ENCODE measurements around the gene AP5B1. TPM values are rescaled to one million over a fixed set of nuclear protein-coding genes. Genes with fewer than 3 reads are reported as not detected.

Gene AP5B1
- total and polyA plus RNA-seq, 2 donors from 2014 or later: 6.3 to 18.3 TPM

DNA sequence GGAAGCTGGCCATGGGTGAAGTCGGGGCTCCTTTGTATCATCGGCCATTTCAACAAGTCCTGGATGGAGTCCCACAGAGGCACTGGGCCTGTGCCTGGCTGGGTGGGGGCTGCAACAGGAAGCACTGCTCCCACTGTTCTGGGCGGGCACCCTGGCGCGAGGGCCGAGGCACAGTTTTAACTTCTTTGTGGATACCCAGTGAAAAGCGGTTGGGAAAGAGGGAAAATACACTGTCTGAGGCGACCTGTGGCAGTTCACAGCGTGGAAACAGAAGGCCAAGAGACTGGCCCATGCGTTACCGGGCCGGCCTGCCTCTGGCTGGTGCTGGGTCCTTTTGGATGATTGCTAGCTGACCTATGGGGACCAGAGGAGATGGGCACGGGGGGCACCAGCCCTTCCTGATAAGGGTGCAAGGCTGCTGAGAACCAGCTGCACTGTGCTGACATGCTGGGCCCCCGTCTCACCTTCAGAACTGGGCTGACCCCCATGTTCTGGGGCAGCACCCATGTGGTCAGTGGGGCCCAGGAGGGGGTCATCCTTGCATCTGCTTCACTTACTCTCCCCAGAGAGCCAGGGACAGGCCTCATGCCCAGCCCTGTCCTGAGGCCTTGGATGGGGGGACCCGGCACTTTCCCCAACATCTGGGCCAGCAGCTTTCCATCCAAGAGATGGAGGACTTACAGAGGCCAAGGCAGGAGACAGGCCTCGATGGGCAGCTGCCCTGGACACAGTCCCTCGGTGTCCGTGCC, 10.3 kb upstream of the AP5B1 start:
- intact Hi-C loops (cut with DNase I): no loop called here
- peak overlapping the region; percentile 61 to 82 for H3K27ac ChIP-seq (ENCODE audit: low read depth in 2 of 2, low read length in 2 of 2)
- no peak for FAIRE-seq

DNA sequence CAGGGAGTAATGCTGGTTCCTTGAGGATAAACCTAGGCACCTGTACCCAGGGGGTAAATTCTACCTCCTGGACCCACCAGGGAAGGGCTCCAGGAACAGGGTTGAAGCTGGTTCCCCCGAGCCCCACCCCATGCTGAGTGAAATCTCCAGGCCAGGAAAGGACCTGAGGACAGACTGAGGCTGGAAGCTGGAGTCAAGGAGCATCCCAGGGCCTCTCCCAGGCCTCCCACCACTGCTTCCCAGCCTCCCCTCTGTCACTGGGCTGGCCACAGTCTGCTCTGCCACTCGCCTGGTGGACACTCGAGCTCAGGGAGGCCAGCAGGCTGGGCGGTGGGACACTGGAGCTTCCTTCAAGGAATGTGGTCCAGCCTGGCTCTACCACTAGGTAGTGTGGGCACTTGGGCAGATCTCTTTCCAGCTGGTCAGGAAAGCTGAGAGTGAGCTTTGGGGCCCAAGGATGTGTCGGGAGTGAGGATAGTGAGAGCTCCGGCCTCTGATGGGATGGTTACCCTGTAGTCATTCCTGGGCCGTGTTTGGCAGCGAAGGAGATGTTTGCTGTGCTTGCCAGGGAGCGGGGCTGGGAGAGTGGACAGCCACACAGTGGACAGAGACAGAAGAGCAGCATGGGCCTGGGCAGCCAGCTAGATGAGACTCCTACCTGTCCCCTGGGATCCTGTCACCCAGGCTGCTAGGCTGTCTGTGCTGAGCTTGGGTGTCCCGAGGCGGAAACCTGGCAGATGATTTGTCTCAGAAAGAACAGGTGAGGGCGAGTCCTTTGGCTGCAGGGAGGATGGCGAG, 9.5 kb upstream of the AP5B1 start:
- Histone ChIP-seq H3K4me1 (ENCODE audit: control insufficient read depth in 2 of 3, insufficient read depth in 2 of 3, low read depth in 1 of 3, low read length in 3 of 3) (peaks cover 0 to 61% (median 17%) of the 10 kb centered on the region in 3 donors), H3K9ac (ENCODE audit: low read length in 3 of 3) (no peak overlapping the region), H3K36me3 (ENCODE audit: control insufficient read depth in 2 of 3, insufficient read depth in 3 of 3, low read length in 3 of 3) (peaks cover 0 to 10% (median 5%) of the 10 kb centered on the region in 3 donors), H3K9me3 (ENCODE audit: control insufficient read depth in 2 of 3, insufficient read depth in 1 of 3, low read length in 3 of 3) (no peaks in the 10 kb centered on the region), H3K27ac (ENCODE audit: low read depth in 2 of 2, low read length in 2 of 2) (peak overlapping the region; percentile 61 to 66), H3K4me3 (ENCODE audit: low read length in 3 of 3) (no peak overlapping the region), H3K27me3 (ENCODE audit: control insufficient read depth, insufficient read depth, low read length) (peaks cover 3% of the 10 kb centered on the region)
- FAIRE-seq (no peak), DNase-seq (peak in 2 of 5 donors; percentile 19 to 52)
- intact Hi-C loops (cut with DNase I): no loop called here
- TF ChIP-seq, protein P1, sequence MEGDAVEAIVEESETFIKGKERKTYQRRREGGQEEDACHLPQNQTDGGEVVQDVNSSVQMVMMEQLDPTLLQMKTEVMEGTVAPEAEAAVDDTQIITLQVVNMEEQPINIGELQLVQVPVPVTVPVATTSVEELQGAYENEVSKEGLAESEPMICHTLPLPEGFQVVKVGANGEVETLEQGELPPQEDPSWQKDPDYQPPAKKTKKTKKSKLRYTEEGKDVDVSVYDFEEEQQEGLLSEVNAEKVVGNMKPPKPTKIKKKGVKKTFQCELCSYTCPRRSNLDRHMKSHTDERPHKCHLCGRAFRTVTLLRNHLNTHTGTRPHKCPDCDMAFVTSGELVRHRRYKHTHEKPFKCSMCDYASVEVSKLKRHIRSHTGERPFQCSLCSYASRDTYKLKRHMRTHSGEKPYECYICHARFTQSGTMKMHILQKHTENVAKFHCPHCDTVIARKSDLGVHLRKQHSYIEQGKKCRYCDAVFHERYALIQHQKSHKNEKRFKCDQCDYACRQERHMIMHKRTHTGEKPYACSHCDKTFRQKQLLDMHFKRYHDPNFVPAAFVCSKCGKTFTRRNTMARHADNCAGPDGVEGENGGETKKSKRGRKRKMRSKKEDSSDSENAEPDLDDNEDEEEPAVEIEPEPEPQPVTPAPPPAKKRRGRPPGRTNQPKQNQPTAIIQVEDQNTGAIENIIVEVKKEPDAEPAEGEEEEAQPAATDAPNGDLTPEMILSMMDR (IDR thresholded peaks at IDR 0.05; ENCODE audit: borderline replicate concordance, extremely low read depth, insufficient read depth): no peak

More for the DNA sequence above, 10.3 kb upstream of the AP5B1 start:
- Histone ChIP-seq H3K4me3 (ENCODE audit: low read length in 3 of 3) (no peak overlapping the region), H3K9me3 (ENCODE audit: control insufficient read depth in 2 of 3, insufficient read depth in 1 of 3, low read length in 3 of 3) (no peaks in the 10 kb centered on the region), H3K36me3 (ENCODE audit: control insufficient read depth in 2 of 3, insufficient read depth in 3 of 3, low read length in 3 of 3) (peaks cover 0 to 17% (median 6%) of the 10 kb centered on the region in 3 donors), H3K9ac (ENCODE audit: low read length in 3 of 3) (no peak overlapping the region), H3K4me1 (ENCODE audit: control insufficient read depth in 2 of 3, insufficient read depth in 2 of 3, low read depth in 1 of 3, low read length in 3 of 3) (peaks cover 0 to 64% (median 17%) of the 10 kb centered on the region in 3 donors), H3K27me3 (ENCODE audit: control insufficient read depth, insufficient read depth, low read length) (peaks cover under 1% of the 10 kb centered on the region)
- TF ChIP-seq, protein P1 (IDR thresholded peaks at IDR 0.05; ENCODE audit: borderline replicate concordance, extremely low read depth, insufficient read depth): no peak
- DNase-seq: peak in 1 of 5 donors; percentile 63

DNA sequence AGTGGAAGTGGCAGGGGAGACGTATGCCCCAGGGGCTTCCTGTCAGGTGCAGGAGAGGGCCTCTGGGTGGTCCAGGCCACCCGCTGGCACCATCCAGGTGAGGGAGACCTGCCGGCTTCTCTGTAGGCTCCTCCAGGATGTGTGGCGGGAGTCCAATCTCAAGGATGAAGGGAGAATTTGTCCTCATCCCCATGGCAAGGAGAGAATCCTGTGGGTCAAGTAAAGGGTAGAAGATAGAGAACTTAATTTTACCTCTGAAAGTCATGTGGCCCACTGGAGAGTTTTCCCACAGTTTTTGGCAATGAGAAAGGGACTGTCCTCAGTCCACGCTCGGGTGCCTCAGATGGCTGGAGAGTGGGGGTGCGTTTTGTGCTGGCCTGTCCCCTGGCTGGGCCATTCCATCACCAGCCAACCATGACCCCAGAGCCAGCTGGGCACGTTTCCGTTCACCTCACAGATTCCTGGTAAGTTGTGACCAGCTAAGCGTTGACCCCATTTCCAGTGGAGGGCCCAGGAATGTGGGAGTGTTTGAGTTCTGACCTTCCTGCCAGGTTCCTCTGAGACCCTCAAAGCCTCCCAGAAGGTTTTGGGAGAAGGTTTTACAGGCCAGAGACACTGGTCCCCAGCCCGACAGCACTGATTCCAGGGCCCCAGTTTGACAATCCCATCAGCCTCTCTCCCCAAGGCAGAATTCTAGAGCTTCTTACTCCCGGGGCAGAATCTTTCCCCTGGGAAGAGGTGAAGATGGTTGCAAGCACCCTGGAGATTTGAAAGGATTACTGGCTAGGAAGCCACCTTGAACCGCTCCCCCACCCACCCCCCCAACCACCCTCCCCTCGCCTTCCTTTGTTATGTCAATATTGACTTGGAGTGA, 8.7 kb upstream of the AP5B1 start:
- Histone ChIP-seq H3K27me3 (ENCODE audit: control insufficient read depth, insufficient read depth, low read length) (peaks cover 3% of the 10 kb centered on the region), H3K4me1 (ENCODE audit: control insufficient read depth in 2 of 3, insufficient read depth in 2 of 3, low read depth in 1 of 3, low read length in 3 of 3) (peaks cover 0 to 55% (median 17%) of the 10 kb centered on the region in 3 donors), H3K4me3 (ENCODE audit: low read length in 3 of 3) (peak overlapping the region in 2 of 3 donors; percentile 54 to 71), H3K27ac (ENCODE audit: low read depth in 2 of 2, low read length in 2 of 2) (peak overlapping the region; percentile 88 to 95), H3K9ac (ENCODE audit: low read length in 3 of 3) (peak overlapping the region in 1 of 3 donors; percentile 82), H3K36me3 (ENCODE audit: control insufficient read depth in 2 of 3, insufficient read depth in 3 of 3, low read length in 3 of 3) (peaks cover 0 to 3% (median 1%) of the 10 kb centered on the region in 3 donors), H3K9me3 (ENCODE audit: control insufficient read depth in 2 of 3, insufficient read depth in 1 of 3, low read length in 3 of 3) (no peaks in the 10 kb centered on the region)
- FAIRE-seq (no peak), DNase-seq (peak; percentile 74 to 87 (median 83))
- TF ChIP-seq, protein P1 (IDR thresholded peaks at IDR 0.05; ENCODE audit: borderline replicate concordance, extremely low read depth, insufficient read depth): no peak
- intact Hi-C loops (cut with DNase I): no loop called here
